Astrocyte of the hippocampus (primary cell): ENCODE results near the gene GPC6.

Source experiments
- DNase-seq: peaks from one replicate; pipeline ENCODE4 v3.0.0; 2011; ENCODE audit warnings: low read depth, low spot score

The GPC6 gene

DNA sequence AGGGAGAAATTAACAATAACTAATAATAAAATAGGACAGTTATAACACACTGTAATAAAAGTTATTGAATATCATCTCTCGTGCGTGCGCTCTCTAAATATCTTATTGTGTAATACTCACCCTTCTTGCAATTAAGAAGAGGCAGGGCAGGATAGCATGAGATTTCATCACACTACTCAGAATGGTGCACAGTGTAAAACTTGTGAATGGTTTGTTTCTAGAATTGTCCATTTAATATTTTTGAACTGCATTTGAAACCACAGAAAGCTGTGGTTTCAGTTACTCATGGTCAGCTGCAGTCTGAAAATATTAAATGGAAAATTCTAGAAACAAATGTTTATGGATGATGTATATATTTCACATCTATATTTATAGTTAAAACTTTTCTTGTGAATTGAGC, 1091.8 kb downstream of the GPC6 start:
- no peak for DNase-seq

DNA sequence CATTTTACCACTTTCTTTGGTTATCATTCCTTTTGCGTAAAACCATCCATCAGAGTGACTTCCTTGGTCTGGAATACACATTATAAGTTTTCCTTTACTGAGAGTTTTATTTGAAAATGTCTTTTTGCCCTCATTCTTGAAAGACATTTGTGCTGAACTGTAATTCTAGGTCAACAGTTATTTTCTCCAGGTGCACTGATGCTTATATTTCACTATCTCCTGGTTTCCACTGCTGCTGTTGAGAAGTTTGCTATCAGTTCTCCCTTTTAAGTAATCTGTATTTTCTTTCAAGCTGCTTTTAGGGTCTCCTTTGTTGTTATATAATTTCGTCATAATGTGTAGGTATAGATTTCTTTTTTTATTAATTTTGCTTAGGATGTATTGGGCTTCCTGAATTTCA, 1092.9 kb downstream of the GPC6 start:
- DNase-seq: no peak

DNA sequence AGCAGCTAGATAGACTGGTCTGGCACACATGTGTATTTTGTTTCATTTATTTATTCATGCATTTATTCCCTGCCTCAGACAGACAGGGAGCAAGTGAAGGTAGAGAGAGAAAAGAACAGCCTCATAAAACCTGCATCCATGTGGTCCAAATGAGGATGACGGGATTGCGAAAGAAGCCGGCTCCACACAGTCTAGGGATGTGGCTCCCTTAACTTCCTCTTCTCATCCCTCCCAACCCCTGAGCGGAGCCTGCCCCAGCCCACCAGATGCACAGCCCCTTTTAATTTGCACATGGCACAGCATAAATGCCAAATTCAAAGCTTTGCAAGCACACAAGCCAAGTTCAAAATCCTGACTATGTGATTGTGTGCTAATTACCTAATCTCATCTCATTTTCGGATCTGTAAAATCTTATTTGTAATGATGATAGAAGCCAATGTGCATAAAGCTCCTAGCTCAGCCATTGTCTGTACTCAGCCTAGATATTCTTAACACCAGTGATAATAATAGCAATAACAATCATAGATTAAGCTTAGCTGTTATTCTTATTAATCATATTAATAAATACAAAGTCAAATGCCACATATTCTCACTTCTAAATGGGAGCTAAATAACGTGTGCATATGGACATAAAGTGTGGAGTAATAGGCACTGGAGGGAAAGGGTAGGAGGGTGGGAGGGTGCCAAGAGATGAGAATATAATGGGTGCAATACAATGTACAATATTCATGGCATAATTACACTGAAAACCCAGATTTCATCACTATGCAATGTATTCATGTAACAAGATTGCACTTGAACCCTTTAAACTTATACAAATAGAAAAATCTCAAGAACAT, 1096.5 kb downstream of the GPC6 start:
- no peak for DNase-seq

DNA sequence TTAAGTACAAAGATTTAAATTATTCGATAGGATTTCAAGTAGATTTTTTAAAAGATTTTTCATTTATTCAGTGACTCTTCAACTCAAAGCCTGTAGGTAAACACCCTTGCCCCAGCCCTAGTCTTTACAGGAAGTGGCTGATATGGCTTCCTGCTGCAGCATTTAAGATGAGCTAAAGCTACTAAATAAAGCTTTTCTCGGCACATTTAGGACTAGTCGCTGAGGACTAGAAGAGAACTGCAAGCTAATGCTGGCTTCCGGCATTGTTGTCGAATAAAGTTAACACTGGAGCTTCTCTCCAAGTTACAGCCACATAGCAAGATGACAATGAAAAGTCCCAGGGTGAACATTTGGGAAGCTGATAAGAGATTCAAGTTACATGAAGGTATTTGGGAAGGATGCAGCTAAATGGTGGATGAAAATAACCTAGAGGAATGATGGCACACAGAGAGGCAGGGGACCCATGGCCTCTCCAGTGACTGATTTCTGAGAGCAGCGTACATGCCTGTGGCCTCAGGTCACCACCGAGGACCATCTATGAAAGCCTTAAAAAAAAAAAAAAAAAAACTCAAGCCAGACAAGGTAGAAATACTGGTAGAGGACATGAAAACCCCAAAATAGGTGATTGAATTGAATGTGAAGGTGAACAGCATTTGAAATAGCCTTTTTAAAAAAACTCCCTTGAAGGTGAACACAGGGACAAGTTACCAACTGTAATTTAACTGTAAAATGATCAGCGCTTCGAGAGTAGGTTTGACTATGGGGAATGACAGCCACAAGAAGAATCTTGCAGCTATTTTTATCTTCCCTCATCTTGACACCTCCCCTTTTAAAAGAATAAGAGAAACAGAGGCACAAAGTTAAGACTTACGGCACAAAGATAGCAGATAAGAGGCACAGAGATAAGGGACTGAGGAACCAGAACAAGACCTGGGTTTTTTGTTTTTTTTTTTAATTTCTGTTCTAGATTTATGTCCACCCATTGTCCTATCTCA, 1097.5 kb downstream of the GPC6 start:
- no peak for DNase-seq

DNA sequence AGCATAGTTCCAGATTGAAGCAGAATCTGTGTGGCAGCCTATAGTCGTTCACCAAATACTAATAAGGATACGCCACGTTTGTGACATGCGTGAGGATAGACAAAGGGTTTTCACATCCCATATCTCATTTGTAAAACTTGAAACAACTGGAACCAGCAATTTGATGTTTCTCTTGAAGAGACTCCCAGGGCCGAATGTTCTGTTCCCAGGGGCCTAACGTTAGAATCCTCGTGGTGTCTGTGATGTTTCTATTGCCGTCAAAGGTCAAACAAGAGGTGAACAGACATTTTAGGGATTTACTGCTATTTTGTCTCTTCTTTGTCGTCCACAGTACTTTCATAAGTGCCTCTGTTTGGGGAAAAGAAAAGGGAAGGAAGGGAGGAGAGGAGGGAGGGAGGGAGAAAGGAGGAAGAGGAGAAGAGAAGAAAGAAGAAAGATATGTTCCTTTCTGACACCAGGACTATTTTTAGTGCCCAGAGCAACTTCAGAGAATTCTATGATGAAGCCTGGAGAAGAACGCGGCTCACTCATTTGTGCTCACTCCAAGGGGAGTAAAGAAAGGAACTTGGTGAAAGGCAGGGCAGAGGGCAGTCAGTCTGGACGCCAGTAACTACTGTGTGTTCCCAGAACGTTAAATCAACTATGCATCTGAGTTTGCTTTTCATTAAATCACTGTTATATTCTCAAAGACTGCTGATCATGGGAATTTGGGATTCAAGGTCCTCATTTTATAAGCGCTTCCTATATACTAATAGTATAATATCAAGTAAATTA, 1098.3 kb downstream of the GPC6 start:
- DNase-seq: no peak

DNA sequence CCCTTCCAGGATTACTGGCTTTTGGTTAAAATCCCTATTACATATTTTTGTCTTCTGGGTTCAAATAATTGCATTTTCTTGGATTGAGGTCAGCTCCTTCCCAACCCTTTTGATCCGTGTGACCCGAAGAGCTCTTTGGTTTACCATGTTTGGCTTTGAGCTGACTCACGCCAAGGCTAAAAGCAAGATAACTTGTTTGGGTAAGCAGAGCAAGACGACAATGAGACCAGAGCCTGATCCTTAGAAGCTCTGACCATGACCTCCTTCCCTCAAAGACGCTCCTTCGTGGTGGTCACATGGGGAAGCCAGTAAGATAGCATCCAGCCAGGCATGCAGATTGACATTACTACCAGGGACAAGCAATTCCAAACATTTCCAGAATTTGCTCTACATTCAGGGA, 1099.0 kb downstream of the GPC6 start:
- DNase-seq: peak; percentile 25

DNA sequence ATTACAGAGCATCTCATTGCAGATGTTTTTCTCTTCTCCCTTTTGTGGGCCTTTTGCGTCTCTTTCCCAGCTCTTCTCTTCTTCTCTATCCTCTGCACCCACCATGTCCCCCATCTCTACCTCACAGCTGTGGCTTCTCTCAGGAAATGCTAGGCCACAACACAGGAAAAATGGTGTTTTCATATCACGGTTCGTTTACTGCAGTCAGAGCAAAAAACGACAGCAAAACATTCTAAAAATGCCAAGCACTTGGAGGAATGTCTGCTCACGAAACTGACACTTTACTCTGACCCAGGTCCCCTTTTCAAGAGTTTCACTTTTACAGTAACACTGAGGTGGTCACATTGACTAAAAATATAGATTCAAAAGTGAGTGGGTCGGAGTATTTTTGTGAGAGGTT, 1100.7 kb downstream of the GPC6 start:
- DNase-seq: peak; percentile 67

DNA sequence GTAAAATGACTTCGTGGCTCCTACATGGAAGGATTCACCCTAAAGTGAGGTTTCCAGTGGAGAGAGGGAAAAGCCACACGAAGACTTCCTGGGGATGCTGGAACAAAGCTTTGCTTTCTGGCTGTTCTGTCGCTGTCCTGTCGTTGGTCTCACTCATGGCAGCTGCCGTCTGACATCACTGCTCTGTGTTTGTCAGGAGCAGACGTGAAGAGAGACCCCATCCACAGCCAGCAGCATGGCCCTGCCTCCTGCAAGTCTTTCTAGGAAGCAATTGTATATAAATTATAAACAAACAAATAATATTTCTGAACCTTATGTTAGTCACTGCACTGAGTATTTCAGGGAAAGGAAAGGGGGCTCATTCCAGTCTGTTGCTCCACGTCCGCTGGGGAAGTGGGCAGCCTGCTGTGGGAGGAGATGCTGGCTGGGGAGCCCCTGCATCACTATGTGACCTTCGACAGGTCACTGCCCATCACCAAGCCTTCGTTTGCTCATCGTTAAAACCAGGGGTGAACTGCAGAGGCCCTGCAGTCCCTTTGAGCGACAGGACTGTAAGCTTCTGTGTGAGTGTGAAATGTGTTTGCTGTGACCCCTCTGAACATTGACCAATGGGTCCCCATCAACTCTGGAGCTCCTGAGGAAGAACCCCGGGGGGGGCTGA, 1101.9 kb downstream of the GPC6 start:
- no peak for DNase-seq

DNA sequence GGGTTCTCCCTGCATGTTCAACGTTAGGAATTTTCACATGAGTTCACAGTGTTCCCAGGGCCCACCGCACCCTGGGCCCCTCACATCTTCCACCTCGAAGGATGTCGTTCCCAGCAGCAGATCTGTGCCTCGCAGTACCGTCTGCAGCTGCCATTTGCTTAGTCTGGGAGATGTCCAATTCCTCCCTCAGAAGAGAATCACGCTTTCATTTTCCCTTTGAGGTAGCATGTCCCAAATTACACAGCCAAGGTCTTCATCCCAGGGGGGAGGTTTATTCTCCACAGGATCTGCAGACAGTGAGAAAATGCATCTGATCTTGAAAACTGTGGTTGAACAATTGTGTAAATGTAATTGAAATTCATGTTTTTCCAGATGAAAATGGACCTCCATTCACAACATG, 1102.7 kb downstream of the GPC6 start:
- peak; percentile 40 for DNase-seq

DNA sequence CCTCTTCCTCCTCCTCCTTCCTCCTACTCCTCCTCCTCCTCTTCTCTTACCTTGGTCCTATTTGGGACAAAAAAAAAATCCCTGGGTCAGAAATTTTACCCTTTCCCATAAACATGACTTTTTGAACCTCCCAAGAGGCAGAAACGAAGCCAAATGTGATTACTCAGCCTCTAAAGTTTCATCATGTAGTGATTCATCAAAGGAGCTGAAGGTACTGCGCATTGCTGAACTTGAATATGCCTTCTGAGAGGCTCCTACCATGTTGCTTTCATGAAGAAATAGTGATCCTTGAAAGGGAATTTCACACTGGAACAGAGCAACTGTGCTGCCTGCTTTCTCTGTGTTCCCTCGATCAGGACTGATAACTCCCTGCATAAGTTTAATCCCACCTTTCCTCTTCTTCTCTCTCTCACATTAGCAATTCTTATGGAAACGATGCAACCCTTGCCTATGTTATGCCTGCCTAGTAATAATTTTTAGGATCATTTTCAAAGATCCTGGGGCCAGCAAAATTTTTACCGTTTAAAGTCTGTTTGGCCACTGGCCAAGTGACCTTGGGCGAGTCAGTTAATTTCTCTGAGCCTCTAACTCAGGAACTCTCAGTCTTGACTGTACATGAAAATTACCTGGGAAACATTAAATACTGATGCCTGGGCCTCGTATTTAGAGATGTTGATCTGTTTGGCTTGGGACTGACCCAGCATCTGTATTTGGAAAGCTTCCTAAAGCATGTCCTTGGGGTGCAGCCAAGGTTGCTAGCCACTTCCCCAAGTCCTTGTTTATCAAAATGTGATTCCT, 1103.3 kb downstream of the GPC6 start:
- peak; percentile 85 for DNase-seq

DNA sequence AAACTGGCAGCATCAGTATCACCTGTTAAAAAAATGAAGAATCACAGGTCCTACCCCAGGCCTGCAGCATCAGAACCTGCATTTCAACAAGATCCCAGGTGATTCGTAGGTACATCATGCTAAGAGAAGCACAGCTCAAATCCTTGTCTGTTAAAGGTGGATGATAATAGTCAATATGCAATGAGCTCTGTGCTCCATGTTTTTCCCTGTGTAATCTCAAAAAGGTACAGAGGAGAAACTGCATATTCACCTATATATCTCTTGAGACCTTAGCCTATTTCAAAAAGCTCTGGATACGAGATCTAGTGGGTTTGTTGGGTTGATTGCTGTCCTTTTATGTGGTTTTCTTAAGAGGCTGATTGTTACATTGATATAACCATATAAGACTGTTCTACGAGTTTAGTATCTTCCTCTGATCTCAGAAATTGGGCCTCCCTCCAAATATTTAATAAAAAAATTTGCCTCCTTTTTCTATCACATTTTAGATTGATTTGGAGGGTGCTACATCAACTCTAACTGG, 1104.0 kb downstream of the GPC6 start:
- DNase-seq: no peak

DNA sequence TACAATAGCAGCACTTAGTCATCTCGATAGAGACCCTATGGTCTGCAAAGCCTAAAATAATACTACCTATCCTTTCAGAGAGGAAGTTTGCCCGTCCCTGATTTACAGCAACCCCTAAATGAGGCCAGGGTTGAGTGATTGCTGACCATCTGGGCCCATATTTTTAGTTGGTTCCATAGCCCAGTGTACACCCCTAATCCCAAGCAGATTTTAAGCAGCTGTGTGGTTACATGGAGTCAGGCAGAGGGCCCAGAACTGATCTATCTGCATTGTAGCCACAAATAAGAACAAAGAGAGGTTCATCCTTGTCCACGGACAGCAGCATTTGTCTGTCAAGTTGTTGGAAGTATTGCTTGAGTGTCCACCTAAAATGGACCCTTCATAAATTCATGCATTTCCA, 1104.7 kb downstream of the GPC6 start:
- no peak for DNase-seq

DNA sequence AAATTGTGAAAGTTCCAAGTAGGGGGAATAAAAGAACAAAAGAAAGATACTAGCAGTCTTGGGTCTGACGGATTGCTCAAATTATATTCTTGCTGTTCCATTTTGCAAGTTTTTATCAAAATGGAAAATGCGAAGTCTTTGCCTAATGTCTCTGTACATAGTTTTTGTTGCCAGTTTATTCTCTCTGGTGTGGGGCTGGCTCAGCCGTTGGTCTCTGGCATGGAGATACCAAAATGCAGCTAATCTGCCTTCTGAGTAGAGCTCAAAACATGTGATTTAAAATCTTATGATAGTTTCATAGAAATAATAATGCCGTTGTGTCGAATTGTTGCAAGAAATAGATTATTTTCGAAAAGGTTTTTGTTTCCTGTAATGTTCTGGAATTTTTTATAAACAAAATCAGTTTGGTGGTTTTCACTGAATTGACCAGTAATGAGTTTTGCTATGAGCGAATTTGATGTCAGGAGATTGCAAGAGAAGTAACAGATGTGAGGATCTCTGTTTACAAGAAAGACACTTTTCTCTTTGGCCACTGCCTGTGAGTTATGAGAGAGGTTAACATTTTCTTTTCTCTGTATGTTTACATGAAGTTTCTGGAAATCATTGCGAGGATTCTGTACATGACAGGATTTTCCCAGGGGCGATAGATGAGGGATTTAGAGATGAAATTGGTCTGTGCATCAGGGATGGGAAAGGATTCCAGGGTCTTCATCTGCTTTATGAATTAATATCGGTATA, 1105.9 kb downstream of the GPC6 start:
- DNase-seq: no peak

DNA sequence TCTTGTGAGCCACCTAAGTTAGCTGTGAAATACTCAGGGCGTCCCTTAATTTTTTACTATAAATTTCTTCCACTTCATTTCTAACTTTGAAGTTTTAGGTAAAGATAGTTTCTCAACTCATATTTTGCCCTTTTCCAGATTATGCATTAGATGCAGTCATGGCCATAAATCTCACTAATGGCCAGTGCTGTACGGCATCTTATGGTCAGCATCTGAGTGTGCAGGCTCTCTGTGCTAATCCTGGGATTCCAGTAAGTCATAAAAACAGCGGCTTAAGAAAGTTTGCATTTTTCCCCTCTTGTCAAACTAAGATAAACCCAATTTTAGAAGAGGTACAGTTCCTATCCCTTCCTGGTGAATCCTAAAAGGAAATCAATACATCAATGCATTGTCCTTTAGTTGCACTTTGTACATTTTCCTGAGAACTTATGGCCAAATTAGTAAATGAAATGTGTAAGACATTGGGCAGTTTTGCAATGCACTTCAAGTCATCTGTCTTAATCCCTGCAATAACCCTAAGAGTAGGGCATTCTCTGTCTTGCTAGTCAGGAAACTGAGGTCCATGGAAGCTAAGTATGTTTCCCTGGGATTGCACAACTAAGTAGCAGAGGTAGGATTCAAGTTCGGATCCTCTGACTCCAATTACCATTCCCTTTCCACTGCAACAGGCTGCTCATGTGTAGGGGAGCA, 1106.7 kb downstream of the GPC6 start:
- no peak for DNase-seq

DNA sequence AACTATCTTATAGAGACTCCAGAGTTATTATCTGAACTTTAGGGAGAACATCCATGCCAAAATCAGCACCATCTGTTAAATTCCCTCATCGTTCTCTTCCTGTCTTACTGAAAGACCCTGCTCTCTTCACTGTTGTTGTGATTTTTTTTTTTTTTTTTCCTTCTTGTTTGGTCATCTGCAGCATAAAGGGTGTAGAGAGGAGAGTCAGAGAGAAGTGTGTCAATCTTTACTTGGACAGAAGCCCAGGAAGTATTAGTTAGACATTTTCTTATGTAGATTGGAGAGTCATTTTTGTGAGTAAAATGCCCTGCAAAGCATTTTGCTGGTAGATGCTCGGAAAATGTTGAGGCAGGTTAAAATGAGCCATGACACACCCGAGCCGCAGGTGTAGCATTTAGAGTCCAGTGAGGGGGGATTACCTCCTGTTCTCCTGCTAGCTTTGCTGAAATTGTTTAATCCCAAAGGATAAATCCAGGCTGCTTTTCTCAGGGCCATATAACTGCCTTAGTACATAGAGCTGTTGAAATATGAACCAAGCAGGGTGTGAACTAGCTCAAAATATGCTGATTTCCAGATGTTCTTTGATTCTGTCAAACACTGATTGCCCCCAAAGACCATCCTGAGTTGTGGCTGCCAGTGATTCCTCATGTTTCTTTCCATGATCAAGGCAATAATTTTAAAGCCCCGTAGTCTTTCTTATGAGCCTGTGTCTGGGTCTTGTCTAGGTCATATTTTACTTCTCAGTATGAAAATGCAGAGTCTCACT, 1109.3 kb downstream of the GPC6 start:
- DNase-seq: no peak

DNA sequence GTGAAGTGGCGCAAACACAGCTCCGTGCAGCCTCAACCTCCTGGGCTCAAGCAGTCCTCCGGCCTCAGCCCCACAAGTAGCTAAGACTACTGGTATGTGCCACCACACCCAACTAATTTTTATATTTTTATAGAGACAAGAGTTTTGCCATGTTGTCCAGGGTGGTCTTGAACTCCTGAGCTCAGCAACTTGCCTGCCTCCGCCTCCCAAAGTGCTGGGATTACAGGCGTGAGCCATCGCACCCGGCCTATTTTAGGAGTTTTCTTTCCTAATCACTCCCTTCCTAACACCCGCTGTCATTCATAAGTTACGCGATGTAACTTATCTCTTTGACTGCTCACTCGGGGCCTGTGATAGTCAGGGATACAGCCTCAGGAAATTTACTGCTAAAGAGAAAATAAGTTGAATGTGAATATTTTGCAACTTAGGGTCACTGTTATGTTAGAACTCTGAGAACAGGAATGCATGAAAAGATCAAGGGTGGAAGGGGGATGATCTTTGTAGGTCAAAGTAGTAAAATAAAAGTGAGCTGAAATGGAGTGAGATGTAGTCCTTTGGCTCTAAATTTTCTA, 1112.6 kb downstream of the GPC6 start:
- no peak for DNase-seq

DNA sequence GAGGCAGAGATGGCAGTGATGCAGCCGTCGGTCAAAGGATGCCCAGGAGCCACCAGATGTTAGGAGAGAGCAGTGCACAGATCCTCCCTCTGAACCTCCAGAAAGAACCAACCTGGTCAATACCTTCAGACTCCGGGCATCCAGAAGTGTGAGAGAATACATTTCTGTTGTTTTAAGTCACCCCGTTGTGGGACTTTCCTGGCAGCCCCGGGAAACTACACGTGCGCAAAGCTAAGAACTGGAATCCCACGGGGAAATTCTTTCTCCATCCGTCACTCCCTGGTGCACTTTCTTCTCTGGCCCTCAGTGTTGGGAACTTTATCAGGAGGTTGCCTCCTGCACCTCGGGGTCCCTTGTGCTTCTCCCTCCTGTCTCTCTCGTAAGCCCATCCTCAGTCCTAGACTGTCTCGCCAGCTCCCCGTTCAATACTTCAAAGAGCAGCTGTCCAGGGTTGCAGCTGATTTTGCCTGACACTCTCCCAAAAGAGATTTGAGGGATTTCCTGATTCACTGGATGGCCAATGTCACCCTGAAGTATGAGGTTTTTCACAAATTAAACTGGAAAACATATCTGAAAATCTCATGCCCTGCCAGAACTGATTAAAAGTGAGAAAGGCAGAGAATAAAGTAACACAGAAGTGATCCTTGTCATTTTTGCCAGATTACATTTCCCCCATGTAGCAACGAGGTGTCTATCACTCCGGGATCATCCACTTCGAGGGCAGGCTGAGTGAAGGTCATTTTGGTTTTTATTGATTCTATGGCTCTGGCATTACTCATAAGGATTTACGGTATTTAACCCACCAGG, 1116.0 kb downstream of the GPC6 start:
- peak; percentile 68 for DNase-seq
